ENCODE results near the gene HDAC4.

The HDAC4 gene

DNA sequence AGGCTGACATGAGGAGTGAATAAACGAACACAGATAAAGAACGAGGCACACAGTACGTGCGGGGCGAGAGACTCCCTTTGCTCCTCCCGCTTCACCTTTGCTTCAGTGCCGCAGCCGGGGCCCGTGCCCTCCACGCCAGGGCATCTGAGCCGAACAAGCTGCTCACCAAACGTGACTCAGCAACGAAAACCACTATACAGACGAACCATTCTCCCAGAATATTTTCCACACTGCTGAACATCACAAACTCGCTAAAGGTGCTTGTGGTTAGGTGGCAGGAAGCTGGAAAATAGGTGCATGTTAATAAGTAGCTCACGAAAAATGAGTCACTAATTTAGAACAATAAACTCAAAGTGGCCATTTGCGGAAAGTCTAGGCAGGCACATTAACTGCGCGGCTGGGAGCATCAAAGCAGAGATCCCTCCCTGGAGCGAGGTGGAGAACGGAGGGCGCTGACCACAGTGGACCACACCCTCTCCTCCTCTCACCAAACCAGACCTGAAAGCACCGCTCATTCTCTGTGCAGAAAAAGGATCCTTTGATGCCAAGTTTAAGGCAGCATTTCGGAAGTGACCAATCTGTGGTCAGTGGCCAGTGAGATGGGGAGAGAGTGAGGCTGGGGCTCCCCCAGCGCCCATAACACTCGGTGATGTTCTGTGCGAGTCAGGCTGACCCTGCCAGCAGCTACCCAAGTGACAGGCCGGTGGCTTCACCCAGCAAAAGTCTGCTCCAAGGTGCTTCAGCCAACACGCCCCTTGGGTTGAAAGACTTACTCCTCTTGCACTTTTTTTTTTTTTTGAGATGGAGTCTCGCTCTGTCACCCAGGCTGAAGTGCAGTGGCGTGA, 153.2 kb downstream of the HDAC4 start:
- DNase-seq: no peak

GRCh38 chr2:239246723-239247122, 154.1 kb downstream of the HDAC4 start:
- no peak for DNase-seq

DNA sequence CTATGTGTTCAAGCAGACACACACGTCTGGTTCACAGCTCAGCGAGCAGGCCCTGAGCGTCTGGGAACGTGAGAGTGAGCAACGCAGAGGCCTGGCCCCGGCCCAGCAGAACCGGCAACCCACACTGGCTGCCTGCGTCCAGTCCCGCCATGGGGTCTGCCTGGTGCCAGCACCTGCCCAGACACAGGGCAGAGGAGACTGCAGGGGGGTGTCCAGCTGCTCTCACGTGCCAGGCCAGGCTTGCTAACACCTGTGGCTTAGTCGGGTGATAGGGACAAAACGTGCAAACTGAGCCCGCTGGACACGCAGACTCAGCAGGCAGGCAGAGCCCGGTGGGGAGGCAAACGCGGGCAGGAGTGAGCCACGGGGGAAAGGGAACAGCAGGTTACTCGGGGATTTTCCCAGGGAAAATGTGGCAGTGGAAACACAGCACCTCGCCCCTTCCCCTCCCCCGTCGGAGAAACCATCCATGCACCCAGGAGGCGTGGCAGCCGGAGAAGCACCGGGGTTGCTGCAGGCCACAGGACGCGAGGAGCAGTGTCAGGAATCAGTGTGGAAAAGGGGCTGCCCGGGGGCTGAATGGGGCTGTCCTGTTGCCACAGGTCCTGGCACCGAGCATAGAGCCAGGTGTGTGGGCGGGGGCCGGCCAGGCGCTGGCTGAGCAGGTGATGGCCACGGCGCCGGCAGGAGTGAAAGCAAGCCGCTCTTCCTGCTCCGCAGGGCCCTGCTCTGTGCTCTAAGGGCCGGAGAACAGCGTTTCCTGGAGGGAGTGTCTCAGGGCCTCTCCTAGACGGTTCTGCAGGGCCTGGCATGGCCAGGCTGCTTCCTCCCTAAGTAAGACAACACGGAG, 154.7 kb downstream of the HDAC4 start:
- no peak for DNase-seq

GRCh38 chr2:239245107-239245506, 155.7 kb downstream of the HDAC4 start:
- DNase-seq: no peak

GRCh38 chr2:239244625-239245024, 156.2 kb downstream of the HDAC4 start:
- no peak for DNase-seq

DNA sequence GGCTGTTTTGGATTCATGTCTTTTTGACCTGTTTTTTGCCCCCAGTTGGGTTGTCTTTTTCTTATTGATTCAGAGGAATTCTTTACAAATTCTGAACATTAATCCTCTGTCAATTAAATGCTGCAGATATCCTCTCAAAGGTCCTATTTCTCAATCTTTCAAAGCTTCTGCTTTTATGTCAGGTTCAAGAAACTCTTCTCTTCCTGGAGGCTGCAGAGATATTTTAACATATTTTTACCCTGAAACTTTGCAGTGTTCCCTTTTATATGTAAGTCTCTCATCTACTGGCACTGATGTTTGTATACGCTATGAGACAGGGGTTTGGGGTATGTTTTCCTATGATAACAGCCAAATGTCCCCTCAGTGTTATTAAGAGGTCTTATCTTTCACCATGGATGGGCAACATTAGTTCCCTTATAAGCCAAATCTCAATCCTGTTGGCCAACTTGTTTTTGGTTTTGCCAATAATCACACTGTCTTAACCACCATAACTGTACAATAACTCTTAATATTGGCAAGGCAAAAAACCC, 159.3 kb downstream of the HDAC4 start:
- DNase-seq: no peak

DNA sequence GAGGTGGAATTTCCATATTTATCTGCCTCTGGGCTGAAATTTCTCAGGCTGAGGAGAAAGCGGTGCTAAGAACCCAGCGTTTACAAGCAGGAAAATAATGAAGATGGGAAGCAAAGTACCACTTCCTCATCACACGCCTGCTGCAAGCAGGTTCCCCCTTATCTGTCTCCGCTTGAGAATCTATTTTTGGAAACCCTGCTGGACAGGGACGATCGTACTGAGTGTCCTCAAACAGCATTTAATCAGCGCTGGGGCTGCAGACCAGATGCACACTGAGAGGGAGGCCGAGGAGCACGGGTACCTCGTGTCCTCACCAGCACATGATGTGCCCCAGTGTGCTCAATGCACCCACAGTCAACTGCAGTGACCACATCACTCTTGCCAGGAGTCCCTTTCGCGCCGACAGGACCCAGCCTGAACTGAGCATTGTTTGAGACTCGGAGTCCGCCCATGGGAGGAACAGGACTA, 160.4 kb downstream of the HDAC4 start:
- DNase-seq: peak; percentile 15

GRCh38 chr2:239239607-239240413, 161.0 kb downstream of the HDAC4 start:
- peak; percentile 15 for DNase-seq

- peak; percentile 19 for DNase-seq
These were observed 161.8 kb downstream of the HDAC4 start for GRCh38 chr2:239238839-239239606.

GRCh38 chr2:239238381-239238780, 162.4 kb downstream of the HDAC4 start:
- no peak for DNase-seq

GRCh38 chr2:239236808-239237205, 164.0 kb downstream of the HDAC4 start:
- no peak for DNase-seq

- no peak for DNase-seq
These were observed 164.6 kb downstream of the HDAC4 start for GRCh38 chr2:239236043-239236807.

DNA sequence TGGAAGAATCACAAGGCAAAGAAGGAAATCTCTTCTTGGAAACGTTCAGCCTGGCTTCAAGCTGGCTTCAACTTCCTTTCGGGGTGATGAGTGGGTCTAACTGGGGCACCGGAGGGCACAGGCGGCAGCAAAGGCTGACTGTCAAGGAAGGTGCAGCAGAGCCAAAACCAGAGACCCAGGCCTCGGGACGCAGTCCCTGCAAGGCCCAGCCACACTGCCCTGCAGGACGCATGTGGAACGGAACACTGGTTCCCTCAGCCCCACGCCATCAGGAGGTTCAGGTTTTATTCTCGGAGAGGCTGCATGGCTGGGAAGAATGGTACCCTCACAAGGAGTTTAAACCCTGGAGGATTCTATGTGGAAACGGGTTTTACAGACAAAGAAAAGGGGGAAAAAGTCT, 165.5 kb downstream of the HDAC4 start:
- no peak for DNase-seq

DNA sequence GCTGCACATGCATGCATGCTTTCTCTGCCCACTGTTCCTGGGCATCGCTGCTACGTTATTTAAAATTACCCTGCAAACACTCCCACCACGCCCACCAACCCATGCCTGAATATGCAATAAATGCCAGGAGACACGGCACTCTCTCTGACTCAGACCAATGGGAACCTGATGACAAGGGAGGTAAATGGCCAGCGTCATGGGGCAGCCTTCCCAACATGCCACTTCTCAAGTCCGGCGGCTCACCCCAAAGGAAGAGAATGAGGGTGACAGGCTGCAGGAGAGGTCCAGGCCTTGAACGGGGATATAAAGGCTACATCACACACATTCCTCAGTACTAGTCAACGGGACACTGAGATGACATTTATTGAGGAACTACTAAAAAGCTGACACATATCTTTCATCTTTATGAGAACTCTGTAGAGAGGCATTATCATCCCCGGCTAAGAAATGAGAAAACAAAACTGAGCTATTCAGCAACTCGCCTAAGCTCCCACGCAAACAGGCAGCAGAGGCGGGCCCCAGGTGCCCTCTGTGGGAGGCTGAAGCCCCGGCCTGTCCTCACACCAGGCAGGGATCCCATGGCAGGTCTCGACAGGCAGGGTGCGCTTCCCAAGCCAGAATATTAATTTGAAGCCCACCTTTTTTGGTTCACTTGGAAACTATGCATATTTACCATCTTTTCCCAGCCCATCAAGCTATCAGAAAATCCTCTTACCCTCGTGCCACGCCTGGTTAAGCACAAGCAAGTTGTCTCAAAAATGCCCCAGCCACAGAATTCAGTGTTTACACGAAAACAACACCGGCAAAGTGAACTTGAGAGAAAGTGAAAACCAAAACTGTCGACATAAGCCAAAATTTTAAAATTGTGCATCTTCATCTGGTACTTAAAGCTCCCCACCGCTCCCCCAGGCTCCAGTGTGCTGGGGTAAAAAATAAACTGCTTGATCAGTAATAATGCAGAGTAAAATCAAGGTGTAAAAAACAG, 166.3 kb downstream of the HDAC4 start:
- peak; percentile 21 for DNase-seq

GRCh38 chr2:239233576-239233975, 167.2 kb downstream of the HDAC4 start:
- DNase-seq: no peak

GRCh38 chr2:239232195-239232578, 168.6 kb downstream of the HDAC4 start:
- DNase-seq: peak; percentile 14

- peak; percentile 31 for DNase-seq
These were observed 169.3 kb downstream of the HDAC4 start for GRCh38 chr2:239231231-239232194.

DNA sequence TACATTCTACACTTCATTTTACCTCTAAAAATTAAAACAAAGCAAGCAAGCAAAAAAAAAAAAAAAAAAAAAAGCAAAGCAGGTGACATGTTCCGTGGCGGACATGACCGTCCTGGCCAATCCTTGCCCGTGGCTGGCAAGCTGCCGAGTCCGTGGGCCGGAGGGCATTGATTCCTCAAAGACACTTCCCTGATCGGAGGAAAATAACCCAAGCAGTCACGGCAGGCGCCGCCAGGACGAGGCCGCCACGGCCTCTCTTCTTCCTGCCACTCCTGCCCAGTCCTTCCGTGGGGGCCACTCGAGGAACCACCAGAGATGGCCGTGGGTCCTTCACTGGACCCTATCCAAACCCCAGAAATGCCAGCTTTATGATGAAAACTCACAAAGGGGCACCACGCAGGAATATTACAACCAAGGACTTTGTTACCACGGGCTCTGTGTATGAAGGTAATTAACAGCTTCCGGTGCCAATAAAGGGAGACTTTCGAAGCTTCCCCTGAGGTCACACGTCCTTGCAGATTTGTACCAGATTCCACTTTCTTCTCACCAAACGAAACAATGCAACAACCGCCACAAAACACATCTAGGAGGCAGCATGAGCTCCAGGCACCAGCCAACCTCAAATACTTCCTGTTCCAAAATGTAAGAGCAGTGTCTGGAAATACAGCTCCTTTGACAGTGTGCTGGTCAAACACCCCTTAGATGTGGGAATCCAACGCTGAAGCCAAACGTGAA, 170.3 kb downstream of the HDAC4 start:
- DNase-seq: peak; percentile 26

Measured in stimulated activated CD8-positive, alpha-beta memory T cell treated with anti-CD3 and anti-CD28 coated beads, Interleukin-4, amount 100 ng/mL, for 48 hours (primary cell).